Glomerular visceral epithelial cell (primary cell): ENCODE measurements around the gene ZNFX1.

Experiments
- DNase-seq: peaks from one replicate; pipeline ENCODE4 v3.0.0-alpha.2; 2016; ENCODE audit errors: extremely low spot score

ZNFX1 gene

DNA sequence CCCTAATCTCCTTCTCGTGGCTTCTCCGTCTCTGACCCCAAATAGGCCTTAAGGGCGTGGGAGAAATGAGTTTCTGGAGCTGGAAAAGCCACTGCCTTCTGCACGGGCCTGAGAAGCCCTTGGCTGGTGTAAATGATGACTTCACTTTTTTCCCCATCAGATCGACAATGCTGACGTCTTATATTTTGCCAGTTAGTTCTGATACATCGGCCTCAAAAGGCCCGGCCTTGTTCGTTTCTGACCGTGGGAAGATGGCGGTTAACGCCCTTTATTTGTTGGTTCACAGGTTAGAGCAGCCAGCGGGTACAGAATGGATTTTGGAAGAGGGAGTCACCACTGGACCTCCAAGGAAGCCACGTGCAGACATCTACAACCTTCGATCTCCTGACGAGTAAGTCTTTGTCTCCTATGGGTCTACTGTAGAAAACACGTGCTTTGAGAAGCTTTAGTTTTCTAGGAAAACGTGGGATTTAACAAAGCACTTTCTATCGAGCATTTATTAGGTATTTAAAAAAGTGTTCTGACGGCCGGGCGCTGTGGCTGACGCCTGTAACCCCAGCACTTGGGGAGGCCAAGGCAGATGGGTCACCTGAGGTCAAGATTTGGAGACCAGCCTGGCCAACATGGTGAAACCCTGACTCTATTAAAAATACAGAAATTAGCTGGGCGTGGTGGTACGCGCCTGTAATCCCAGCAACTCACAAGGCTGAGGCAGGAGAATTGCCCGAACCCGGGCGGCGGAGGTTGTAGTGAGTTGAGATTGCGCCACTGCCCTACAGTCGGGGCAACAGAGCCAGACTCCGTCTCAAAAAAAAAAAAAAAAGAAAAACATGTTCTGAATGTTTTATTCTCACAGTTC is 1.2 kb upstream of the ZNFX1 start:
- DNase-seq: no peak

DNA sequence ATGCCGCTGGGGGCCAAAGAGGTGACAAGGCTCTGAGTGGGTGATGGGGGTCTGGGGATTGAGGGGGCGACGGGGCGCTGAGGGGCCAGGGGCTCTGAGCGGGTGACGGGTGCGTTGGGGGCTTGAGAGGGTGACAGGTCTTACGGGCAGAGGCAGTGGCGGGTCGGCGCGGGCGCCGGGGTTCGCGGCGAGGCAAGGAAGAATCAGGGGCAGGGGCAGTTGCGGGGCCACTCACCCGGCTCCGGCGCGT is 146 bp downstream of the ZNFX1 start:
- DNase-seq: no peak

DNA sequence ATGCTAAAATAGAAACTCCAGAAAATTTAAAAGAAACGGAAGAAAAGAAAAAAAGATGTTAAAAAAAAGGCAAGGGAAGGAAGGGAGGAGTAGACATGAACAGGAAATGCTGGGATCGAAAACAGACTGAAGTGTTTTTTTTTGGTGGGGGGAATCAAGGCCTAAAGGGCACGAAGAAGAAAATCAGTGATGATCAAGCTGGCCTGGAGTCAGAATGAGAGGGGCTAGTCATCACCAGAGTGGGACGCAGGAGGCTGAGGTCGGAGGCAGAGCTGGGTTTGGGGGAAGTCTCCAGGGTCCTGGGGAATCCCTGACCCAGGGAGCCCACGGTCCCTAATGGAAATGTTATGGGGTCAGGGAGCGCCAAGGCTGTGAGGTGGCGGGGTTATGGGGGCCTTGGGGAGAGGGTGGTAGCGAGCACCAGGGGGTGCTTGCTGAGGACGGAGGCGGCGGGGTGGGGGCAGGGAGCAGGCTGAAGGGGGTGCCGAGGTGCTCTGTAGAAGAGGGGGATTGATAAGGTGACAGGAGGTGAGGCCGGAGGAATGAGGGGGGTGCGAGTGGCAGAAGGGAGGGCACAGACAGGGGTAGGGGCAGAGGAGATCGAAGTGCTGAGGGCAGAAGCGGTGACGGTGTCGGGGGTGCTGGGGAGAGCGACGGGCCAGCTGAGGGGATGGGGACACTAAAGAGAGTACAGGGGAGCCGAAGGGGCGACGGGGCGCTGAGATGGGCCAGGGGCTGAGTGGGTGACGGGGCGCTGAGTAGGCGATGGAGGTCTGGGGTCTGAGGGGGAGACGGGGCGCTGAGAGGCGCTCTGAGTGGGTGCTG is 684 bp downstream of the ZNFX1 start:
- DNase-seq: no peak

DNA sequence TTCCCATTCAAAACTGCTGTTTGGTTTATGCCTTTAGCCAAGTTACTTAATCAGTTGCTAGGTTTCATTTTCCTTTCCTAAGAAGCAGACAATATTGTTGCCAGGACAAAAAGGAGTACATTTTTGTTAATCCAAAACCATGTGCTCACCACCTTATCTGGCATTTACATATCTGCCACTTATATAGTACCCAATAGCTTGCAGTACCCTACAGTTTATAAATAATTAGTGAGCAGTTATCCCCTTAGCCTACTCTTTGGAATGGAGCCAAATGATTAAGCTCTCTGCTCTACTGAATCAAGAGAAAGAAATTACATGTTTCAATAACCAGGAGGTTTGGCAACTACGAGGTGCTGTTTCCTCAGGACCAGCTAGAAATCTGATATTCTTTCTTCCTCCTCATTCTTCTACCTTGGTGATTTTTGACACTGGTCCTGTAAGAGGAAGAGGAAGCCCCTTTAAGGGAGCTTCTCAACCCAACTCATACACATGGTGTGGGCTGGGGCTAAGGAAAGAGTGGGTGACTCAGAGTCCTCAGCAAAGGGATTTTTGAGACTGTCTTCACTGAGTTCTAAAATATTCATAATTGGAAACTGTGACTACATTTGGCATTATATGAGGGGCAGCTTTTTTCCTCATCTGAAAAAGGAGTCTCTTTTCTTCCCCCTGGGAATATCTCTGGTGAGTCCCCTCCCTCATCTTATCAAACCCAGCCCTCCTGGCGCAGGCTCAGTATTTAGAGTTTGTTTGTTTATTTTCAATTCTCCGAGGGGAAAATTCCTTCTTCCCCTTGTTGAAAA is 1.5 kb downstream of the ZNFX1 start:
- DNase-seq: peak; percentile 86

DNA sequence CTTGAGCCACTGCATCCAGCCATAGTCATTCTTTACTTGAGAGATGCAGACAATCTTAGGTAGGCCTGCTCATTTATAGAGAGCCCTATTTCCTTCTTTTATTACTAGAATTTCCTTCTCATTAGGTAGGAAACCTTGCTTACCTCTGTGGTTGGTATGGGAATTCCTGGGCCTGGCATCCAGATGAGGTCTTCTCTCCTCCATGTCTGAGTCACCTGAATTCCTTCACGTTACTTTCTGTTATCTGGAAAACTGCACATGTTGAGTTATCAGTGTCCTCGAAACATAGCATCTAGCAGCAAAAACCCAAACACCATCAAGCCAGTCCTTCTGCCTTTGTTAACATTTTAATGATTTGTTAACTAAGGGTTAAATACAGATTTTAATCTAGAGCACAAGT is 2.2 kb downstream of the ZNFX1 start:
- DNase-seq: peak; percentile 84

DNA sequence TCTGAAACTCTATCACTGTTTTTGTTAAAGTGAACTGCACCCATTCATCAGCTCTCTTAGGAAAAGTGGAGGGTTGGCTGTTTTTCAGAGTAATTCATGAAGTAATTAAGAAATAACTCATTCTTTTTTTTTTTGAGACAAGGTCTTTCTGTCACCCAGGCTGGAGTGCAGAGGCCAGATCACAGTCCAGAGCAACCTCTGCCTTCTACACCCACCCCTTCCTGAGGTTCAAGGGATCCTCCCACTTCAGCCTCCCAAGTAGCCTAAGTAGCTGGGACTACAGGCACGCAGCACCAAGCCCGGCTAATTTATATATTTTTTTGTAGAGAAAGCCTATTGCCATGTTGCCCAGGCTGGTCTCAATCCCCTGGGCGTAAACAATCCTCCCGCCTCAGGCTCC is 2.6 kb downstream of the ZNFX1 start:
- DNase-seq: no peak

DNA sequence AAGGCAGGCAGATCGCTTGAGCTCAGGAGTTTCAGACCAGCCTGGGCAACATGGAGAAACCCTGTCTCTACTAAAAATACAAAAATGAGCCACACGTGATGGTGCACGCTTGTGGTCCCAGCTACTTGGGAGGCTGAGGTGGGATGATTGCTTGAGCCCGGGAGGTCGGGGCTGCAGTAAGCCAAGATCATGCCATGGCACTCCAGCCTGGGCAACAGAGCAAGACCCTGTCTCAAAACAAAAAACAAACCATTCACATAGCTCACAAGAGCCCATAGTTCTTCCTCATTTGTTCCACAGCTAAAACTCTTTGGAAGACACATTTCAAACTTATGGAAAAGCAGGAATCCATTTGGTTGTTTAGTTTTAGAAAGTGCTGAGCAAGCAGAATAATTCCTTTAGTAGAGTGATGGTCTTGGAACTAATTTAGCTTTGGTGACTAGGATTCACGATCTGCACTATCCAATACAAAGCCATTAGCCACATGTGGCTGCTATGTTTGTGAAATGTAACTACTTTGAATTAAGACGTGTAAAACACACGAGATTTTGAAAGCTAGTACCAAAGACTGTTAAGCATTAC is 4.1 kb downstream of the ZNFX1 start:
- DNase-seq: no peak

DNA sequence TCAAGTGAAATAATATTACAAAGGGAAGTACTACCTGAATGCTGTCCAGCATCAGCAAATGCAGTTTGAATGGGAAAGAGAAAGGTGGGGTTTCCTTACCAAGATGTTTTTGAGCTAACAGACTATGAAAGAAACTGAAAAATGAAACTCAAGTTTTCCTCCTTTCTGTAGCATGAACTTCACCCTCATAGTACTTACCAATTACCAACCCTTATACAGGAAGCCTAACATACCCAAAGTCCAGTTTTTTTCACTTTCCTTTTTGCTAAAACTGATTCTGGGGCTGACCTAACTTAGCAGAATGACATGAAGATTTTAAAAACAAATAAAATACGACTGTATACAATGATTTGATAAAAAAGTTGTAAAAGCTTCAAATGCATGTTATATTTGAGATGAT is 5.2 kb downstream of the ZNFX1 start:
- no peak for DNase-seq

DNA sequence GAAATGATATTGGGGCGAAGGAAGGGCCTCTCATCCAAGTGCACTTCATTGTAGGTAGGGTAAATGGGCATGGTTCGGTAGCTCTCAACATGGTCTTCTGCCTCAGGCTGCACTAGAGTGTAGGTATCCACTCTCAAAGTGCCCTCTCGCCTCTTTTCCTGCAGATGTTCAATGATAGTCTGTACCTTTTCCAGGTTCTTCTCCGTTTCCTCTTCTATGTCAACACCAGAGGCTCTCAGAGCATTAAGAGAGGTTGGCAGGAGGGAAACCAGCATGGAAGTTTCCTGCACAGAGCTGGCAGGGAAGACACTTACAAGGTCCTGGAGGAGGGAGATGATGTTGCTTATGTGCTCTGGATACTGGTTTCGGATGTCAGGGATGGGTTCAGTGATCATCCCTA is 7.1 kb downstream of the ZNFX1 start:
- DNase-seq: no peak

DNA sequence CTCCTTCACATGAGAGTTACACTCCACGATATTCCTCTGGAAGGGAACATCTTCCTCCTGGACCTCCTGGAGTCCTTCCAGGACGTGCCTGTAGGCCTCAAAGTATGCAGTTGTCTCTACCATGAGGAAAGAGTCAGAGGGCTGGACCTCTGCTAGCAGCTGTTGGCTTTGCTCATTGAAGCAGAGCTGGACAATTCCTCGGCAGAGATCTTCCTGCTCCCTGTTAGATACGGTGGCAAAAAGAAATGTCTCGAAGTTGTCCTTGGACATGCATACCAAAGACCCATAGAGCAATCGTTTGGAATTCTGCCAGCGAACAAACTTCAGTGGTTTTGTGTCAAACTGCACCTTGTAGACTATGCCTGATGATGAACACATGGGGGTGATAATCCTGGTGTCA is 7.7 kb downstream of the ZNFX1 start:
- peak; percentile 88 for DNase-seq

DNA sequence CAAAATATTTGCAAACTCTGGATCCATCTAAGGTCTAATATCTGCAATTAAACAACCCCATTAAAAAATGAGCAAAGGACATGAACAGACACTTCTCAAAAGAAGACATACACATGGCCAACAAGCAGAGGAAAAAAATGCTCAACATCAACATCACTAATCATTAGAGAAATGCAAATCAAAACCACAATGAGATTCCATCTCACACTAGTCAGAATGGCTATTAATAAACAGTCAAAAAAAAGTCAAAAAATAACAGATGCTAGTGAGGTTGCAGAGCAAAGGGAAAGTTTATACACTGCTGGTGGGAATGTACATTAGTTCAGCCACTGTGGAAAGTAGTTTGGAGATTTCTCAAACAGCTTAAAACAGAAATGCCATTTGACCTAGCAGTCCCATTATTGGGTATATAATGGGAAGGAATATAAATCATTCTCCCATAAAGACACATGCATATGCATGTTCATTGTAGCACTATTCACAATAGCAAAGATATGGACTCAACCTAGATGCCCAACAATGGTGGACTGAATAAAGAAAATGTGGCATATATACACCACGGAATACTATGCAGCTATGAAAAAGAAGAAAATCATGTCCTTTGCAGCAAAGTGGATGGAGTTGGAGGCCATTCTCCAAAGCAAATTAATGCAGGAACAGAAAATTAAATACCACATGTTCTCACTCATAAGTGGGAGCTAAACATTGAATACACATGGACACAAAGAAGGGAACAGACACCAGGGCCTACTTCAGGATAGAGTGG is 9.1 kb downstream of the ZNFX1 start:
- no peak for DNase-seq

DNA sequence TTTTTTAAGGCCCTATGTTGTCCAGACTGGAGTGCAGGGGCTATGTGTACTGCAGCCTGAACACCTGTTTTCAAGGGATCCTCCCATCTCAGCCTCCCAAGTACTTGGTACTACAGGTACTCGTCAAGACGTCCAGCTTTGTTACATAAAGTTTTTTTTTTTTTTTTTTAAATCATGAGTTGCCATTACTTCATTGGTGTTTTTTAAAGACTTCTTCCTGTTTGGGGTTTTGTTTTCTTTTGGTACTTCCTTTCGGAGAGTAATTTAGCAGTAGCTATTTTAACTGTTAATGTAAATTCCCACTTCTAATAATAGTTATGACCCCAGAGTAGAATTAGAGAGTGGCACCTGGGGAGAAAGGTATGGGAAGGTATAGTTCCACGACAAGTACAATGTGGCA is 10.5 kb downstream of the ZNFX1 start:
- DNase-seq: no peak

DNA sequence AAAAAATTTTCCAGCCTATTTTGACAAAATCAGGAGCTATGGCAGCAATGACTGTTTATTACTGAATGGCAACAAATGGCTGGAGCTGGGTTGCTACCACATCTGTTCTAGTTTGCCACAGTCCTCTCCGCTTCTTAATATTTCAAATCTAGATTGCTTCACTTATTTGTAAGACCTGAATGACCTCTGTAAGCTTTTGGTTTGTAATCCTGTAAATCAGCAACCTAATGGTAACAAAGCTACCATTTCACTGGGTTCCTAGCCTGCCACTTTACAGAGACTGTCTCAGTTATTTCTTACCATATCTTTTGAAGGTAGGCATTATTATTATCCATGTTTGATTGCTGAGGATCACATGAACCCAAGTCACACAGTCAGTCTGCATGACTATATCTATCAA is 15.4 kb downstream of the ZNFX1 start:
- no peak for DNase-seq

DNA sequence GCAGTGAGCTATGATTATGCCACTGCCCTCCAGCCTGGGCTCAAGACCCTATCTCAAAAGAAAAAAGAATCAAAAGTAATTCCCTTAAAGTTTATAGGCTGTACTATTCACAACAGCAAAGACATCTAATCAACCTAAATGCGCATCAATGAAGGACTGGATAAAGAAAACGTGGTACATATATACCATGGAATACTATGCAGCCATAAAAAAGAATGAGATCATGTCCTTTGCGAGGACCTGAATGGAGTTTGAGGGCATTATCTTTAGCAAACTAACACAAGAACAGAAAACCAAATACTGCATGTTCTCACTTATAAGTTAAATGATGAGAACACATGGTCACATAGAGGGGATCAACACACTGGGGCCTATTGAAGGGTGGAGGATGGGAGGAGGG is 16.7 kb downstream of the ZNFX1 start:
- no peak for DNase-seq

DNA sequence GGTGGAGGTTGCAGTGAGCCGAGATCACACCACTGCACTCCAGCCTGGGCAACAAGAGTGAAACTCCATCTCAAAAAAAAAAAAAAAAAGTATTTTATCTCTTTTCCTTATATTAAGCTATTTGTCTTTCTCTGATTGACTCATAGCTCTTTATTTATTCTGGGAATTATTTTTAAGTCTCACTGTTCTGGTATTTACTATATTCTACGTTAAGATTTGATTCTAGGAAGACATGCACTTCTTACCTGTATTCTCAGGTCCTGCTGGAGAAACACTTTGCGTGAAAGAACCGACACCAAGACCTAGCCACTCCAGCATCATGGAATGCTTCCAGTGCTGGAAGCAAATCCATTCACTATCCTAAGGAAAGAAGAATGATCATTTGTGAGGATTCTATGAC is 17.6 kb downstream of the ZNFX1 start:
- no peak for DNase-seq

DNA sequence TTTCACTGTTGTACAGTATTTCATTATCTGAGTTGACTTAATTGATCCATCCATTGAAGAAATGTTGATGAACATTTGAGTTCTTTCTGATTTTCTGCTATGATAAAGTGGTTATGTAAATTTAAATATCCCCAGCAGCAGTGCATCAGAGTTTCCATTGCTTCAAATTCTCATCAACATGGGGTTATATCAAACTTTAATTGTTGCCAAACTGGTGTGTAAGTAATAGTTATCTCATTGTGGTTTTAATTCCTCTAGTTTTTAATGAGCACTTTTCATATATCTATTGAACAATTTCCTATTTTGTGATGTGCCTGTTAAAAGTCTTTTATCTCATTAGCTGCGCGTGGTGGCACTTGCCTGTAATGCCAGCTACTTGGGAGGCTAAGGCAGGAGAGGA is 18.1 kb downstream of the ZNFX1 start:
- no peak for DNase-seq

DNA sequence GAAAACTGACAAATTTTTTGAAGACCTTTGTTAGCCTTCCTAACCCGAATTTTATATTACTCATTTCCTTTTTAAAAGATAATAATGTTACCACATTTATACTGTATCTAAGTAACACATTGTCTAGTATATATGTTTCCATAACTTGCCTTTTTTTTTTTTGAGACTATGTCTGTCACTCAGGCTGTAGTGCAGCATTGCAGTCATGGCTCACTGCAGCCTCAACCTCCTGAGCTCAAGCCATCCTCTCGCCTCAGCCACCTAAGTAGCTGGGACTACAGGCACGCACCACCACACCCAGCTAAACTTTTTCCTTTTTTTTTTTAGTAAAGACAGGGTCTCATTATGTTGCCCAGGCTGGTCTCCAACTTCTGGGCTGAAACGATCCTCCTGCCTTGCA is 18.6 kb downstream of the ZNFX1 start:
- no peak for DNase-seq

DNA sequence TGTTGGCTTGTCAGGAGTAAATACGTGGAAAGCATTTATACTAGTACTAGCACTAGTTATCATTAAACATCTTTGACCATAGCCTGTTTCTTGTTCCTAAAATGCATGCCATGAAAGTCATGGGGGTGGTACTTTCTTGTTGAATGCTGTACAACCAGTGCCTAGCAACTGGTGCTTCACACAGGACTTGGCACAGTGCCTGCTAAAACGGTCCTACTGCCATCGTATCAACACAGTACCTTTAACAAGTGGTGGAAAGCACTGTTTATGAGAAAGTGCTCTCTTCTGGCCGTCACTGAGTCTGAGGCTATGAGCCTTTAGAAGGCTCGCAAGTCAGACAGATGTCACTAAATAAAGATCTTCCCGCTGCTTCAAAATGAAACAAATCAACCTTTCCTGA is 21.6 kb downstream of the ZNFX1 start:
- DNase-seq: no peak

DNA sequence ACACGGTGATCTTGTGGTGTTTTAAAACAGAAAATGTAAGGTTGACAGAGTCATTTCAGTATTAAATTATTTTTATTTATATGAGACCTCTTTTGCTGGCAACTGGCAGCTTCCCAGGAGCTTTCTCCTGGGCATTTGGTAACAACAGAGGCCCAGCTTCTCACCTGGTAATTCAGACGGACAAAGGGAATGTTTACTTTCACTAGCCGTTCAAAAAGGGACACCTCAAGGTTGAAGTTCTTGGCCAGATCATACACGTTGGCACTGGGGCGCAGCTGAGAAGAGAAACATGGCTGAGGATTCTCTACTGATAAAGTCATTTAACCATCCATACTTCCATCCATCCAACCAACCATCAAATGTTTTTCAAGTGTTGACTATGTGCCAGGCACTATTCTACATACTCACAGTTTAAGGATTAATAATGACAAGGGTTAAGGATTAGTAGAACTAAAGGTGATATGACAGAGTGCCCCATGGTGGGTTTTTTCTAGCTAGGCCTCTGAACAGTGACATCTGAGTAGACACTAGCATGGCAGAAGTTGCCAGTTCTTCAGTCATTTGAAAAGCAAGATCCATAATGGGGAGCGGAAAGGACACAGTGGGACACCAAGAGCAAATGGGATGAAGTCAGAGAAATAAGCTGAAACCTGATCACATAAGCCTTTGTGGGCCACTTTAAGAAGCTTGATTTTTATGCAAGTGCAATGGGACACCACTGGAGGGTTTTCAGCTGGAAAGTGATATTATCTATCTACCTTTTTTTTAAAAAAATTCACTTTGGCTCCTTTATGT is 25.1 kb downstream of the ZNFX1 start:
- no peak for DNase-seq

DNA sequence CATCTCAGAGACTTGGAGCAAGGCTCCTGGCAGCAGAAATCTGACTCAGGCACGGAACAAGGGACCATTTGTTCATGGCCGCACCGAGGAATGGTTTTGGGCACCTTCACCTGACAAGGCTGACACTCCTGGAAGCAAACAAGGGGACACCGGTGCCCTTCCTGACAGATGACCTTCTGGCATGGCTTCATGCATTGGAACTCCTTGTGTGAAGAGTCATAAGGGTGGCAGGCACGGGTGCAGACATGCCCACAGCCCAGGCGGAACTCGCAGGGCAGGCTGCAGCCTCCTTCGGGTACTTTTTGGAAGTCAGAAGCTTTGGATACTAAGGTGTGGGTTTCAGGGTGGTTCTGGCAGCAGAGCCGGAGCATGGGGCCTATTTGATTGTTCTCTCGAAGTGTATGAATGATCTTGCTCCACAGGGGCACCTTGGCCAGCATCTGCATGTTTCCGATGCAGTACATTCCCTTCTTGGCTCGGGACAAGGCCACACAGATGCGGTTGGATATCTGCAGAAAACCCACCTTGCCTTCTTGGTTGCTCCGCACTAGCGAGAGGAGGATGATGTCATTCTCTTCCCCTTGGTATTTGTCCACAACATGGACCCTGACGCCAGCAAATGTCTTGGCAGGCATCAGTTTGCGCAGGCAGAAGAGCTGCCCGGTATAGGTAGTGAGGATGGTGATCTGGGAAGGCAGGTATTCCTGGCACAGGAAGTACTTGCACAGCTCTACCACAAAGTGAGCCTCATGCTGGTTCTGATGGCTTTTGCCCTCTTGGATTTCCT is 28.8 kb downstream of the ZNFX1 start:
- no peak for DNase-seq
